ACHN (cell line): Measurements from ENCODE around the gene TACR1.
"Not testable (repeated sequence)": the region's sequence is repeated elsewhere in the genome, so short reads cannot be mapped to it uniquely, and the experiment has no call there.

Experiments used
- DNase-seq: peaks from one replicate; pipeline ENCODE4 v3.0.0-alpha.2; 2015
- in situ Hi-C: cut with HindIII; loops from 2 replicates; pipeline ENCODE4 v1.10.0; 2017; ENCODE audit warnings: low sequenced_read_pairs, low pct_ligation_motif_present, low pct_unique_long_range_greater_than_20kb

TACR1 gene

DNA sequence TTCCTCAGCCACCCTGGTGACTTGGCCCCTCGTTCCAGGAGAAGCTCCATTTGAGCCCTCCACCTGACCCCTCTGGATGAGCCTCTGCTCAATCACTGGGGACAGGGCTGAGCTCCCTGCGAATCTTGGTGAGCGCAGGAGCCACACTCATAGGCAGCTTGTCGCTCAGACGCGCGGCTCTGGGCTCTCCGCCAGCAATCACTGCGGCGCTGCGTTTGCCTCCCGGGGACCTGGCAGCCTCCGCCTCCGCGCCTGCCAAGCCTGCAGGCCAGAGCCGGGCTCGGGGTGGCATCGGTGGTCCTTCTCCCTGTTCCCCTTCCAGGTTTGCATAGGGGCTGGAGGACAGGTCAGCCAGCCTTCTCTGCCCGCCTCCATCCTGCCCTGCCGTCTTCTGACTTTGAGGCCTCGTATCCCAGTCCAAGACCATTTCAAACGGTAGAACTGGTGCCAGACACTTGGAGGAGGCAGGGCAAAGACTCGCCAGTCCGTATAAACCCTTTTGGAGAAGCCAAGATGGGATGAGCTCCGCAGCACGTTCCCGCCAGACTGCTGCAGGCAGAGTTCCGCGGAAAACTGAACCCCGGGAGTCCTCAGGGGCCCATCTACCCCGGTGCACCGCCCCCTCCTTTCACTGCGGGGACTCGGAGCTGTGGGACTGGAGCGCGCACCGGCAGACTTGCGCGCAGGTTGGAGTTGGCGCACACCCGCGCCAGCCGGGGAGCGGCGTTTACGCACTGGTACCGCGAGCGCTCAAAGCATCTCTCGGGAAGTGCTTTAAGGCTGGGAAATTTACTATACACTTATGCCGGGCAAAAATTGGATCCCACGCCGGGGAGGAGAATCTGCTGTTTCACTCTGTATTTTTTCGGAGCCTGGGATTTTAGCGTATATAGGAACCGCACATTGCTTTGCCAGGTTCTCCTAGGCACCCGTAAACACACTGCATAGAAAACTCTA, 1.1 kb upstream of the TACR1 start:
- in situ Hi-C loops = no loop called here
- no peak for DNase-seq

DNA sequence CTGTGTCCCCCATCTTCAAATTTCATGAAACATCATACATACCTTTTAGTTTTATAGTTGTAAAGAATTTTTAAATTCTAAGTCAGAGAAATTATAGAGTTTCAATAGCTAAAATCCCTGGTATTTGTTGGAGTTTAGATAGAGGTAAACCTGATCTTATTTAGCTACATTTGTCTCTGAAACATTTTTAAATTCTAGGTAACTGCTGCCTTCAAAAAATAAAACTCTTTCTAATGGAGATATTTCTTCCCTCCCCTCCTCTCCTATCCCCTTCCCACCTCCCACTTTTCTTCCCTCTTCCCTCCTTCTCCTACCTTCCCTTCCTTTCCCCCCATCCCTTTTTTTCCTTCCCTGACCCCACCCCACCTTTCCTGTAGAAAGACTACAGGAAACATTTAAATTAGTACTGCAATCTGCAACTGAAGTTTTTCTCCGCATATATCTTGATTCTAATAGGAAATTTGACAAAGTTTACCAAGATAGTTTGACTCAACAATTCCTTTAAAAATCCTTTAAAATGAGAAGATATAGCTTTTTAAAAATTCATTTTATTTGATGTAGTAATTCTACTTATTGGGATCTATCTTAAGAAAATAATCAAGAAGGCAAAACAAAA, 4.1 kb downstream of the TACR1 start:
- in situ Hi-C loops = no loop called here
- no peak for DNase-seq

DNA sequence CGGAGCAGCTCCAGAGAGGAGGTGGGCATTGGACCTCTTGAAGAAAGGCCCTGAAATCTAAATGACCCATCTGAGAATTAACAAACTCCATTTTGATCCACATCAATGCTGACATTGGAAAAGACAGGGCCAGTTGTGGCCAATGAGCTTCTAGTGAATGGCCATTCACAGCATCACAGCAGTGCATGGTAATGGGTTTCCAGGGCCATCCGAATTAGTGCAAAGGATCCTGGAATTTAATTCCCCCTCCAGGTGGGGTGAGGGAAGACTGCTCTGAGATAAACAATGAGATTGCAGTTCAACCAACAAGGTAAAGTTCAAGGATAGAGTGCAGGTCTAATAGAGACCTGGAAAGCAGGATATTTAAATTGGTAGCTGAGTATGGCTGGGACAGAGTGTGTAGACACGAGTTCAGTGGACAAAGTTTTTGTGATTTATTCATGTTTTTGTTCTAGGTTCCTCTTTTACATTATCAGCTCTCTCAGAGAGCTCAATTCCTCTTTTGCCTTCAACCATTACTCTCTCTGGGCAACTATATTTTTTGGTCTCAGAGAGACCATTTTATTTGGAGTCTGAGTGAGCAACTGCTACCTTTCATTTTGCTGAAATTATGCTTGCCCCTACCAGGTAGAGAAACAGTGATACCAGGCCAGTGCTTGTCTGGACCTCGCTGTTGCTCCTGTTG, 5.0 kb downstream of the TACR1 start:
- no peak for DNase-seq
- in situ Hi-C loops = no loop called here

GRCh38 chr2:75192496-75192895, 6.8 kb downstream of the TACR1 start:
- no peak for DNase-seq
- in situ Hi-C loops = no loop called here

DNA sequence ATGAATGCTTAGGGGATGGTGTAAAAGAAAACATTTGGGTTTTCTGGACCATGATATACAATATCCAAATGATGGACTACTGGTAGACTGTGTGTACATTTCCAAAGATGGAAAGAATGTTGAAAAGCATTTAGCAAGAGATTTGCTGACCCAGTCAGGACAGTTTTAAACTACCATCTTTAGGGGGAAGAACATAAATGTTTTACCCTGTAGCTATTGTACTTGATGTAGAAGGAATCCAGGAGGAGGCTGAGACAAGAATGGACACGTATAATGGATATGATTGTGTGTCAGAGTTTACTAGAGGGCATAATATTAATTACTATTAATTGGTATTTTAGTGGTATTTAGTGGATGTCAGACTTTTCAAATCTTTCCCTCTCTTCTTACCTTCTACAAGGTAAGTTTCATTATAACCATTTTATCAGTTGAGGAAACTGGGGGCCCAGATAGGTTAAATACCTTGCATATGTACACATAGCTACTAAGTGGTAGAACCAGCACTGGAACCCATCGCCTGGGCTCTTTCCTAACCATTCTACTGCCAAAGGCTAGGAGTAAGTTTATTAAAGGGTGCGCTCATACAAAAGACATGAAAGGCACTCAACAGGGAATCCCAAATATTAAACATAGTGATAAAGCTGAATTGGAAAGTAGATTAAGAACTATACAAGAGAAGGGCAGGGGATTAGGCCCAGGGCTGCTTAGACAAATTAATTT, 8.9 kb downstream of the TACR1 start:
- DNase-seq = no peak
- in situ Hi-C loops = no loop called here

- in situ Hi-C loops = no loop called here
- no peak for DNase-seq
Observed at GRCh38 chr2:75186821-75187220, 12.5 kb downstream of the TACR1 start.

- no peak for DNase-seq
- in situ Hi-C loops = no loop called here
Observed at GRCh38 chr2:75182606-75183005, 16.7 kb downstream of the TACR1 start.

GRCh38 chr2:75180476-75180875, 18.8 kb downstream of the TACR1 start:
- DNase-seq = no peak
- in situ Hi-C loops = no loop called here

DNA sequence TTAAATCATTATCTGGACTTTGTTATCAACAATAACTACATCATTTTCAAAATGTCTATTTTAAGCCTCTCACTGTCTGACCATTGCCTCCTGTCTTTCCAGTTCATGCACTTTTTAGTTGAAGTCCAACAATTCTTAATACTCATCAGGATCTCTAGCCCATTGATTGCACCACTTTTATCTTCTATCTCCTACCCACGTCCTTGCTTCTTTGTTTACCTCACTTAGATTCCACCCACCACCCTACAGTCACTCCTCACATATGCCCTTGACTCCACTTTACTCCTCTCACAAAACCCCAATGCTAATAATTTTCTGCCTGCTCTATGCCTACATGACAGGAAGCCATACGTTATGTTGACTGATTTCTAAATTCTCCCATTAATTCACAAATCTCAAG, 21.9 kb downstream of the TACR1 start:
- in situ Hi-C loops = no loop called here
- DNase-seq = no peak

GRCh38 chr2:75175456-75175855, 23.9 kb downstream of the TACR1 start:
- in situ Hi-C loops = no loop called here
- DNase-seq = no peak

GRCh38 chr2:75174981-75175380, 24.3 kb downstream of the TACR1 start:
- no peak for DNase-seq
- in situ Hi-C loops = no loop called here

- in situ Hi-C loops = no loop called here
- DNase-seq = no peak
Observed at GRCh38 chr2:75174519-75174918, 24.8 kb downstream of the TACR1 start.

DNA sequence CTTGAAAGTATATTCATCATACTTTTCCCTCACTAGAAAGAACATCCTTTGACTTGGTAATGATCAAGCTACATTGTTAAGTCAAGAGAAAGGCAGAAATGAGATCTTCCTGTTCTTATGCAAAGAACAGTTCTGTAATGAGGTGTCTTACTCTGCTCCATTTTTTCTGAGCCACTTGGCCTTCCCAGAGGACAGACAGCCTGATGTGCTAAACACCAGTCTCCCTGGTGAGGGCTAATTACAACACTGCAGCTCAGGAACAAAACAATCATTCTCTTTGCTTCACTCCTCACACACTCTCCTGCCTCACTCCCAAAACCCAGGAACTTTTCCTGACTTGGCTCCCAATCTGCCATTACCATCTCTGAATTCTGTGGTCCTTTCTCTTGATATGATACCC, 25.6 kb downstream of the TACR1 start:
- DNase-seq = no peak
- in situ Hi-C loops = no loop called here

DNA sequence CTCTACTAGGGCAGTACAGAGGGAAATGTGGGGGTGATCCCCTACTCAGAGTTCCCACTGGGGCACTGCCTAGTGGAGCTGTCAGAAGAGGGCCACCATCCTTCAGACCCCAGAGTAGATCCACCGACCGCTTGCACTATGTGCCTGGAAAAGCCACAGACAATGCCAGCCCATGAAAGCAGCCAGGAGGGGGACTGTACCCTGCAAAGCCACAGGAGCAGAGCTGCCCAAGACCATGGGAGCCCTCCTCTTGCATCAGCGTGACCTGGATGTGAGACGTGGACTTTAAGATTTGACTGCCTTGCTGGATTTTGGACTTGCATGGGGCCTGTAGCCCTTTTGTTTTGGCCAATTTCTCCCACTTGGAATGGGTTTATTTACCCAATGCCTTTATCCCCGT, 27.9 kb downstream of the TACR1 start:
- DNase-seq, in situ Hi-C loops: not testable (repeated sequence)

- DNase-seq = no peak
- in situ Hi-C loops = no loop called here
Observed at GRCh38 chr2:75170889-75171288, 28.4 kb downstream of the TACR1 start.

- no peak for DNase-seq
- in situ Hi-C loops = no loop called here
Observed at GRCh38 chr2:75168186-75168585, 31.1 kb downstream of the TACR1 start.

GRCh38 chr2:75166491-75166890, 32.8 kb downstream of the TACR1 start:
- no peak for DNase-seq
- in situ Hi-C loops = no loop called here

GRCh38 chr2:75162897-75163296, 36.4 kb downstream of the TACR1 start:
- in situ Hi-C loops = no loop called here
- no peak for DNase-seq

DNA sequence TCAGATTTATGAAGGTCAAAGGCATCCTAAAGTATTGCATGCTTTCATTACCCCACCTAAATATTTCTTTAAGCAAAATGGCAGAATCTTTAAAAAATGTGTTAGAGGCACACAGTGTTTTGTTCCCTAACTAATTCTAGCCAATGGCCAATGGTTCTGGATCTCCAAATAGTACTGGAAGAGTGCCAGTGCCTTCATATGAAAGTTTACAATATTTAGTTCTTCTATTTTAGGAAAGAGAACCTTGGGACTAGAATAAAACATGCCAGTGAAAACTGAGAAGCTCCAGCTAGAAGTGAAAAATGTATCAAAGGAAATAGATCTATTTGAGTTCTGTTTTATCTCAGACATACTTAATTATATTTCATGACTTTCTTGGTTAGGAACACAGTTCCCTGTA, 37.1 kb downstream of the TACR1 start:
- in situ Hi-C loops = no loop called here
- no peak for DNase-seq
